ENCODE data around the gene GALNT2. TPM values are rescaled to one million over a fixed set of nuclear protein-coding genes. Genes with fewer than 3 reads are reported as not detected.

The GALNT2 gene
- total RNA-seq, 1 experiment from 2014 or later = 141 TPM

- TF ChIP-seq CTCF (IDR thresholded peaks at IDR 0.05; ENCODE audit: unreplicated experiment) = no peak
- CTCF ChIA-PET = no interaction called here
- H3K36me3 Mint-ChIP-seq (ENCODE audit: insufficient read depth, unreplicated experiment) = peaks cover 19% of the 10 kb centered on the region
- BruUV-seq (replicated peaks) = no TSS peak
- no peak for DNase-seq
- intact Hi-C loops (cut with micrococcal nuclease; ENCODE audit: unreplicated experiment) = no loop called here
- no peak overlapping the region for H3K4me3 Mint-ChIP-seq (ENCODE audit: low read depth, unreplicated experiment)
- no peak overlapping the region for H3K27ac Mint-ChIP-seq (ENCODE audit: unreplicated experiment)
- no peaks in the 10 kb centered on the region for H3K9me3 Mint-ChIP-seq (ENCODE audit: low read depth, unreplicated experiment)
- H3K4me1 Mint-ChIP-seq (ENCODE audit: low read depth, unreplicated experiment) = no peaks in the 10 kb centered on the region
- H3K27me3 Mint-ChIP-seq (ENCODE audit: unreplicated experiment) = no peaks in the 10 kb centered on the region
These were observed 198.4 kb downstream of the GALNT2 start for GRCh38 chr1:230265200-230266115.

- H3K27ac Mint-ChIP-seq (ENCODE audit: unreplicated experiment) = no peak overlapping the region
- no peaks in the 10 kb centered on the region for H3K4me1 Mint-ChIP-seq (ENCODE audit: low read depth, unreplicated experiment)
- no peak overlapping the region for H3K4me3 Mint-ChIP-seq (ENCODE audit: low read depth, unreplicated experiment)
- peaks cover 19% of the 10 kb centered on the region for H3K36me3 Mint-ChIP-seq (ENCODE audit: insufficient read depth, unreplicated experiment)
- no peak for TF ChIP-seq CTCF (IDR thresholded peaks at IDR 0.05; ENCODE audit: unreplicated experiment)
- CTCF ChIA-PET = interaction anchor here (0.6 kb wide), 1 partner anchor 604 kb away, joined by 3 read pairs; no protein-coding TSS in a partner anchor
- BruUV-seq (replicated peaks) = no TSS peak
- H3K27me3 Mint-ChIP-seq (ENCODE audit: unreplicated experiment) = no peaks in the 10 kb centered on the region
- intact Hi-C loops (cut with micrococcal nuclease; ENCODE audit: unreplicated experiment) = no loop called here
- DNase-seq = no peak
- H3K9me3 Mint-ChIP-seq (ENCODE audit: low read depth, unreplicated experiment) = no peaks in the 10 kb centered on the region
These were observed 199.4 kb downstream of the GALNT2 start for GRCh38 chr1:230266456-230266855.

DNA sequence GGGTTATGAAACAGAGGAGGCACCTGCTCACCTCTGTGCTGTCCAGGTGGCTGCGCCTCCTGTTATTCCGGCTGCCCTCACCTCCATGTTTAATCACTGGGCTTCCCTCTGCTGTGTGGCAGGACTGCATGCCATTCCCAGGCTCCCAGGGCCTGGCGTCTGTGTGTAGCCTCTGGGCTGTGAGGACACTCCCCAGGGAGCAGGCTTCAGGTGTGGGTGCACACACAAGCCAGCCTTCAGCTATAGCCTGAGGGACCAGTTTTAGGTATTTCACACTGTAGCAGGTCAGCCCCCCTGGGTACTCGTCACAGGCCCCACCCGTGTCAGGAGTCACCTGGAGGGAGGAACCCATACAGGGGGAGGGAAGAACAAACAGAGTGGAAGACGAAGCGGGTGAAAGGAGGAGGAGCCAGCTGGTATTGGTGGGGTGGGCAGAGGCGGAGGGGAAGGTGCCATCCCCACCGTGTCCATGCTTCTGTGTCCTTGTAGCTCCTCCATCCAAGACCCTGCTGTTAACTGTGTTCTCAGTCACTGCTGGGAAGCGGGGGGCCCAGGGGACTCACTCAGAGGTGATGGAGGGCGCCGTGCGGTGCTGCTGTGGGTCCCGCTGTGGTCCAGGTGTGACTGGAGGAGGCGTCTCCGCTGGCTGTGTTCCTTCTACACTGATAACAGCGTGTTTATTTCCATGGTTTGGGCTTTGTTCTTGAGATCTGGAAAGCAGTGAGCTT lies 200.5 kb downstream of the GALNT2 start:
- CTCF ChIA-PET = interaction anchor here (1.1 kb wide), 1 partner anchor 36 kb away, joined by 3 read pairs; no protein-coding TSS in a partner anchor
- Mint-ChIP-seq H3K27me3 (ENCODE audit: unreplicated experiment) (no peaks in the 10 kb centered on the region), H3K4me3 (ENCODE audit: low read depth, unreplicated experiment) (no peak overlapping the region), H3K9me3 (ENCODE audit: low read depth, unreplicated experiment) (no peaks in the 10 kb centered on the region), H3K36me3 (ENCODE audit: insufficient read depth, unreplicated experiment) (peaks cover 19% of the 10 kb centered on the region), H3K27ac (ENCODE audit: unreplicated experiment) (no peak overlapping the region), H3K4me1 (ENCODE audit: low read depth, unreplicated experiment) (no peaks in the 10 kb centered on the region)
- no TSS peak for BruUV-seq (replicated peaks)
- TF ChIP-seq CTCF (IDR thresholded peaks at IDR 0.05; ENCODE audit: unreplicated experiment) = no peak
- no peak for DNase-seq
- intact Hi-C loops (cut with micrococcal nuclease; ENCODE audit: unreplicated experiment) = loop anchor here (2.0 kb wide), 1 partner anchor 487 kb away; no protein-coding TSS in a partner anchor

DNA sequence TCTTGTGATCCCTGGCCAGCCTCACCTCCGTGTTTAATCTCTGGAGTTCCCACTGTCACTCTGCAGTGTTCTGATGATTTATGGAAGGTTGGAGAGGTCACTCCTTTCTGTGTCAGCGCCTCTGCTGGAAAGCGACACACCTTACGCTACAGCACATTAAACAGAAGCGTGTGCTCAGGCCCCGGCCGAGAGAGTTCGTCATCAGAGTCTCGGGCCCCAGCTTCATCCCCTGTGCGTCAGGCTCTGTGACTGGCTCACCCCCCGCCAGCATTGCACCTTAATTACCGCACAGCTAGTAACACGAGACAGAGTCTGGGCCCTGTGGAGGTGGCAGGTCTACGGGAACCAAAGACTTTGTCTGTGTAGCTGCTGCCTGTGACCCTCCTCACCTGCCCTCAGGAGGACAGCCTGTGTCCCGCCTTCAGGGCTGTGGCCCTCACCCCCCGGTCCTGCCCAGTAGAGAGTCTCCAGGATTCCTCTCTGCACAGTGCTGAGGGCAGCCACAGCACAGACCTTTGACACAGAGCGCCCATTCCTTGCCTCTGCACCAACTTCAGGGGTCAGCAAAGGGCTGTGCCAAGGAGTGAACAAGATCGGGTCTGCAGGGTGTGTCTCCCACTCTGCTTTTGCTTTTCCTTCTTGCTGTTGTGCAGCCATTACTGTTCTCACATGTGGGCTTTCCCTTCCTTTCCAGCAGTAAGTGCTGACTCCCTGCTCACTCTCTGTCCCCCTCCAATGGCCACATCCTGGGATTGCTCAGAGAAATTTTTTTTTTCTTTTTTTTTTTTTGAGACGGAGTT lies 201.5 kb downstream of the GALNT2 start:
- no peaks in the 10 kb centered on the region for H3K4me1 Mint-ChIP-seq (ENCODE audit: low read depth, unreplicated experiment)
- H3K27me3 Mint-ChIP-seq (ENCODE audit: unreplicated experiment) = no peaks in the 10 kb centered on the region
- BruUV-seq (replicated peaks) = no TSS peak
- CTCF ChIA-PET = interaction anchor here (1.1 kb wide), 1 partner anchor 37 kb away, joined by 3 read pairs; no protein-coding TSS in a partner anchor
- no peak overlapping the region for H3K27ac Mint-ChIP-seq (ENCODE audit: unreplicated experiment)
- DNase-seq = peak; percentile 57
- no peaks in the 10 kb centered on the region for H3K9me3 Mint-ChIP-seq (ENCODE audit: low read depth, unreplicated experiment)
- TF ChIP-seq CTCF (IDR thresholded peaks at IDR 0.05; ENCODE audit: unreplicated experiment) = peak; percentile 52
- H3K4me3 Mint-ChIP-seq (ENCODE audit: low read depth, unreplicated experiment) = no peak overlapping the region
- intact Hi-C loops (cut with micrococcal nuclease; ENCODE audit: unreplicated experiment) = loop anchor here (2.0 kb wide), 1 partner anchor 488 kb away; no protein-coding TSS in a partner anchor
- H3K36me3 Mint-ChIP-seq (ENCODE audit: insufficient read depth, unreplicated experiment) = peaks cover 19% of the 10 kb centered on the region

Measured in Calu3 (cell line).